HG02623 (cell line): Measurements from ENCODE around the gene KRT80.

Source experiments
- ATAC-seq: cut with Tn5 transposase; IDR thresholded peaks from one replicate; pipeline ENCODE4 v1.9.1; 2021; ENCODE audit warnings: moderate library complexity; ENCODE audit not compliant: unreplicated experiment

The KRT80 gene

DNA sequence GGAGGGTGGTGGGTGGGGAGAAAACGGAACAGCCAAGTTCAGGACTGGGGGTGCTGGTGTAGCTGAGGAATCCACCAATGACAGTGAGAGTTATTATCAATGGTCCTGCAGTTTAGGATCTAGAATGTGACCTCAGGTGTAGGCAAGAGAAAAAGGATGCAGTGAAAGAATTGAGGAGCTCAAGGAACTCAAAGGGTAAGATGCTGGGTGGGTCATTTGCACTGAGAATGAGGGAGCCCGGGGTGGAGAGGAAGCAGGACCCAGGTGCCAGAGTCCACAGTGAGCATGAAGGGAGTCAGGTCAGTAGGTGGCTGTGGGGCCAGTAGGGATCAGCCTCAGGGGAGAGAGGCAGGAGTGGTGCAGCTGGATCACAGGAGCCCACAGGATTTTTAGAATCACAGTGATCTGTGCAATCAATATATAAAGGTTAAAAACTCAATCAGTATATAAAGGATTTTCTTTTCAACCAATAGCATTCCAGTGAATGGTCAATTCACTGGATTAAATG, 38.1 kb upstream of the KRT80 start:
- no peak for ATAC-seq

DNA sequence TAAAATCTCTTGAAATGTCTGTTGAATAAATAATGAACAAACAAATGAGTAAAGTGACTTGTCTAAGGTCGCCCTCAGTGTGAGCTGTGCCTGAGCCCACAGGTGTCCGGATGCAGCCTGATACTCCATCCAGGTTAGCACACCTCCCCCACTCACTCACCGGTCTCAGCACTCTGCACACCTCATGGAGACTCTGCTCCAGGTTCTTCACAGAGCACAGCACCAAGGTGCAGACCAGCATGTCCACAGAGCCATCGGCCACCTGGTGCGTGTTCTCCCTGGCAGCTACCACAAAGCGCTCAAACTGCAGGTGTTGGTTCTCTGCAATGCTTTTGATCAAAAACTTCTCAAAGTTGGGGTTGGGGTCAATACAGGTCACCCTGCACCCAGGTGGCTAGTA, 37.1 kb upstream of the KRT80 start:
- no peak for ATAC-seq

DNA sequence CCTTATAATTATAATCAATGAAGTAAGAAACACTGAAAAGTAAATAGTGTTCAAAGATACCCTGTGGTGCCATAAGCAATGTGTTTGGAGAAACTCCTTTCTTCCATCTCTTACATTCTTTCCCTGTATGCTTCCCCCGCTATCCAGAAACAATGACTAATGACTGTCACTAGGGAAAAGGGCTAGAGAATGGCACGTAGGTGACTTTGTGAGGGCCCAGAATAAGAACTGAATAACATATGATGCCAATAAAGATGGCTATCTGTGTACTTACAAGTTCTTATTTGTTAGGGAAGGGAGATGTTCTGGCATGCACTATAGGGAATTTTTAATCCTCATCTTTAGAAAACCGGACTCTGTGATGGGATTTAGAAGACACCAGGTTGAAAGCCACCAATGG, 36.6 kb upstream of the KRT80 start:
- ATAC-seq: no peak

DNA sequence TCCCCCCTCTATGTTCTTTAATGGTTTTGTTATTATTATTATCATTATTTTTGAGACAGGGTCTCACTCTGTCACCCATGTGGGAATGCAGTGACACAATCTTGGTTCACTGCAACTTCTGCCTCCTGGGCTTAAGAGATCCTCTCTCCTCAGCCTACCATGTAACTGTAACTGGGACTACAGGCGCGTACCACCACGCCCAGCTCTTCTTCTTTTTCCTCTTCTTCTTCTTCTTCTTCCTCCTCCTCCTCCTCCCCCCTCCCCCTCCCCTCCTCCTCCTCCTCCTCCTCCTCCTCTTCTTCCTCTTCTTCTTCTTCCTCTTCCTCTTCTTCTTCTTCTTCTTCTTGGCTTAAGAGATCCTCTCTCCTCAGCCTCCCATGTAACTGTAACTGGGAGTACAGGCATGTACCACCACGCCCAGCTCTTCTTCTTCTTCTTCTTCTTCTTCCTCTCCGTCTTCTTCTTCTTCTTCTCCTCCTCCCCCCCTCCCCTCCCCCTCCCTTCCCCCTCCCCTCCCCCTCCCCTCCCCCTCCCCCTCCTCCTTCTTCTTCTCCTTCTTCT, 35.9 kb upstream of the KRT80 start:
- ATAC-seq: no peak

DNA sequence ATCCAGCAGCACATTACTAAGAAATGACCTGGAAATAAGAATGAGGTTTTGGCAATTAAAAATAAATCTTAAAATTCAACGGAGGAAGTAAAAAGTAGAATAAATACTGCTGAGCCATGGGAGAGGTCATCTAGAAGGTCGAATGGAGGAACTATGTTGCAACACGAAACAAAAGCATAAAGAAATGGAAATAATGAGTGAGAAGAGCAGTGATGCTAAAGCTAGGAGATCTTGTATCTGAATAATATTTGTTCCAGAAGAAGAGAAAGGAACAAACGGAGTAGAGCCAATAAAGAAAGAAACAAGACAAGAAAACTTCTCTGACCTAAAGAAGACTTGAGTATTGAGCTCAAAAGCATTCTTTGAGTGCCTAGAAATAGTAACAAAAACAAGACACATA, 34.6 kb upstream of the KRT80 start:
- no peak for ATAC-seq

DNA sequence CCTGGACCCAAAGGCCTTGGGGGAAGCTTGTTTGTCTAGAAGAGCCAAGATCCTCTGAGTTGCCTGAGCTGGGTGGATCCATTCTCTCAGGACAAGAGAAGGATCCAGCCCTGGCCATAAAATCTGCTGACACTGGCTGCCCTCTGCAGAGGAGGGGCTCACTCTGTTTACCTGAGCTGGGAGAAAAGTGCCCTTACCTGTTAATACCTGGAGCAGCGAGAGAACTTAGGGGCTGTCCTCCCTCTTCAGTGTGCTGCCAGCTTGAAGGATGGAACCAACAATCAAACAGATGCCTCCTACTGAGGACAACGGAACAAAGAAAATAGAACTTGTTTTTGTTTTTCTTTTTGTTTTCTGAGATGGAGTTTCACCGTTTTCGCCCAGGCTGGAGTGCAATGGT, 33.9 kb upstream of the KRT80 start:
- no peak for ATAC-seq

DNA sequence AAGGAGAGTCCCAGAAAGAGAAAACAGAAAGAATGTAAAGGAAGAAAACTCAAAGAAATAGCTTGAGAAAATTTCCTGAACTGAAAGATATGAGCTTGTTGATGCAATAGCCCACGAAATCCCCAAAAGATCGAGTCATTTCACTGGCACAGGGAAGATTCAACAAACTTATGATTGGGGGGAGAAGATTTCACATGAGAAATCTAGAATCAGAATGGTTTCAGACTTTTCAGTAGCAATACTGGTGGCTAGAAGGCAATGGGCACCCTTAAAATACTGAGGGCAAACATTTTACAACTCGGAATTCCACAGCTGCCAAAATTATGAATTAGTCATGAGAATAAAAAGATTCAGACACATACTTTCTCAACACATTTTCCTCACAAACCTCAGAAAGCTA, 32.3 kb upstream of the KRT80 start:
- no peak for ATAC-seq

DNA sequence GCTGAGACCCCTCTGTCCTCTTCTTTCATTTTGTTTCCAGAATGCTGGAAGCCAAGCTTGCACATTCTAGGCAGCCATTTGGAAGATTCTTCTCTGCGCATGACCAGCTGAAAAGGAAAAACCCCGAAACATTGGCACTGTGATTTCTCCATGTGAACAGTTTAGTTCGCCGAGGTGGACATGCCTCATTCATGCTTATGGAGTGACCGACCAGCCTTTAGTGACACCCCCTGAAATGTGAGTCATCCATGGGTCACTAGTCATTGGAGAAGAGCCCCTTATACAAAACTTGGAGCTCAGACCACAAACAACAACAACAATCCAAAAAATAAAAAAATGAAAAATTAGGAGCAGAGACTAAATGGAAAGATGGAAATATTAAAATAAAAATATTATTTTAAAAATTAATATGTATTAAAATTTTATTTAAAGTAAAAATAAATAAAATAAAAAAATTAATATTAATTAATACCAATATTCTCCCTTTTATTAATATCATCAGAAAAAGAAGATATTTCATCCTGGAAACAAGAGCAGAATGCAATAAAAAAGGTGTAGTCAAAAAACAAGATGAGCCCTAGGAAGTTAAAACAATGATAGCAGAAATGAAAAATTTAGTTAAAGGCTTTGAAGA, 31.7 kb upstream of the KRT80 start:
- no peak for ATAC-seq

DNA sequence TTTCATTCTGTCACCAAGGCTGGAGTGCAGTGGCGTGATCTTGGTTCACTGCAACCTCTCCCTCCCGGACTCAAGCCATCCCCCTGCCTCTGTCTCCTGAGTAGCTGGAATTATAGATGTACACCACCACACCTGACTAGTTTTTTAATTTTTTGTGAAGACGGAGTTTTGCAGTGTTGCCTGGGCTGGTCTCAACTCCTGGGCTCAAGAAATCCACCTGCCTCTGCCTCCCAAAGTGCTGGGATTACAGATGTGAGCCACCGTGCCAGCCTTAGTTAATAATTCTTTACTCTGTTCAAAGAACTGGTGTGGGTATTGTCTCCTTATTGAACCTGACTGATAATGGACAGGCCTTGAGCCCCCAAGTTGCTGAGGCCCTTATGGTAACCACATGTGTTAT, 30.9 kb upstream of the KRT80 start:
- no peak for ATAC-seq

DNA sequence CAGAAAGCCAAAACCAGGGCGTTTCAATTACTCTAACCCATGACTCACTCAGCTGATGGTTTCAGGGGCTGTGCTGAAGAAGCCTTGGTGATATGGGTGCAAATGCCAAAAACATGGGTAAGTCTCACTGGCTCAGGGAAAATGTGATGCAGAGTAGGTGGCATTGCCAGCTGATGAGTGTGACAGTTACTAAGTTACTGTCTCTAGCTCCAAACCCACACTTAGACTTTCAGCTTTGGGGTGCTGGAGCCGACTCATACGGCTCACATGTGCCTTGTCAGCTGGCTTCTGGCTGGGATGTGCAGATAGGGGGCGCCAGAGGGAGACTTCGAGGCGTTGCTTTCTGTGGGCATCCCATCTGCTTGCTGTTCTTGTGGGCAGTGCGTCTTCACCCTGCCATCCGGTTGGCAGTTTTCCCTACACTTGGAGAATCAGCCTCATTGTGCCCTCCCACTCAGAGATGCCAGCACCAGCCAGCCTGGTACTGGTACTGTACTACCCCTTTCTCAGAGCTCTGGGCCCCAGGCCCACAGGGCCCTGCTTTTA, 30.2 kb upstream of the KRT80 start:
- ATAC-seq: no peak

DNA sequence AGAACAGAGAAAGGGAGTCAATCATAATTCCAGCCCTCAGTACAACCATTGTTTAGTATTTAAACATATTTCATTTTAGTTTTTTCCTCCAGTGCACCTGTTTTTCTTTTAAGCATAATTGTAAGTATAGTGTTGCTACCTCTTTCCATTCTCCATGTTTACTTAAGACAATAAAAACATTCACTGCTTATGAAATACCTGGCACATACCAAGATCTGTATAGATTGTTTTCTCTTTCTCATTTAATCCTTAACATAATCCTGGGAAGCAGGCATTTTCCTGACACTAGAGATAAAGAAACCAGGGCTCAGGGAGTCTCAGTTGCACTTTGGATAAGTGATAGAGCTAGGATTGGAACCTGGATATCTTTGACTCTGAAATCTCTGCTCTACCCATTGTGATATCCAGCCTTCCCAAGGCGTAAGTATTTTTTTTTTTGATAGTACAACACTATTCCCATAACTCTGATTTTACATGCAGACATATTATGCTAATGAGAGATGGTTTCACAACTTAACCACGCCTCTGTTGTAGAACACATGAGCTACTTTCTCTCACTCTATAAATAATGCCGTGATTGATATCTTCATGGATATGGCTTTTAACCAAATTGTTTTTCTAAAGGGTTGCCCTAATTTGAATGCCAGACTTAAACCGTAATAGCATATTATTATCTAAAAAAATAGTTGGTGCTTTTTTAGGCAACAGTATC, 29.4 kb upstream of the KRT80 start:
- no peak for ATAC-seq

DNA sequence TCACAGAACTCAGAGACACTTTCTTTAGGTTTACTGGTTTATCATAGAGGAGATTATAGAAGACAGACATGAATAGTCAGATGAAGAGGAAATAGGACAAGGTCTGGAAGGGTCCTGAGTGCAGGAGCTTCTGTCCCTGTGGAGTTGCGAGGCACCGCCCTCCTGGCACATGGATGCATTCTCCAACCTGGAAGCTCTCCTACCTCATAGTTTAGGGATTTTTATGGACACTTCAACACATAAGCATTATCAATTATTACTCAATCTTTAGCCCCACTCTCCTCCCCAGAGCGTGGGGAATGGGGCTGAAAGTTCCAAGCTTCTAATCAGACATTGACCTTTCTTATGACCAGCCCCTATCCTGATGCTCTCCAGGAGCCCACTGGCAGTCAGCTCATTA, 28.7 kb upstream of the KRT80 start:
- no peak for ATAC-seq

DNA sequence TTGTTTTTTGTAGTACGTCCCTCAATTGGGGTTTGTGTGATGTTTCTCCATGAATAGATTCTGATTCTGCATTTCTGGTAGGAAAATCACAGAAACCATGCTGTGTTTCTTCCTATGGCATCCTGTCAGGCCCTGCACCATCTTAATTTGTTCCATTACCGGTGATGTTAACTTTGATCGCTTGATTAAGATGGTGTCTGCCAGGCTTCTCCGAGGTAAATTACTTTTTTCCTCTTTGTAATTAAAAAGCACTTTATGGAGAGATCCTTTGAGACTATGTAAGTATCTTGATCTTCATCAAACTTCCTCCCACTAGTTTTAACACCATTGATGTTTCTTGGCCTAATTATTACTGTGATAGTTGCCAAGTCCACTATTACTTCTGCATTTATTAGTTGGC, 26.2 kb upstream of the KRT80 start:
- no peak for ATAC-seq

DNA sequence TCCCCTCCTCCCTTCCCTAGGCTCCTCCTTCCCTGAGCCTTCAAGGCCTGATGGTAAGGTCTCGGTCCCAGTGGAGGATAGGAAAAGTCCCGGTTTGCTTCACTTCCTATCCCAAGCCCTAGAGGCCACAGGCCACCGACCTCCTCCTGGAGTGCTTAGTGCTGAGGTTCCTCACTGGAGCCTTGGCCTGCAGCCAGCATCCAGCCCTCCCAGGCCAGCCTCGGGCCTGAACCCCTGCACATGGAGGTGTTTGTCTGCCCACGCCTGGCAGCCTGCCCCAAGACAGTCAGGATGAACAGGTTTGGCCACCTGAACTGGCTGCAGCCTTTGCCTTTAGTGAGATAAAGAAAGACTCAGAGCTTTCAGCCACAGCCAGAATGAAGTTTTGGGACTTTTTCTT, 25.4 kb upstream of the KRT80 start:
- ATAC-seq: no peak

DNA sequence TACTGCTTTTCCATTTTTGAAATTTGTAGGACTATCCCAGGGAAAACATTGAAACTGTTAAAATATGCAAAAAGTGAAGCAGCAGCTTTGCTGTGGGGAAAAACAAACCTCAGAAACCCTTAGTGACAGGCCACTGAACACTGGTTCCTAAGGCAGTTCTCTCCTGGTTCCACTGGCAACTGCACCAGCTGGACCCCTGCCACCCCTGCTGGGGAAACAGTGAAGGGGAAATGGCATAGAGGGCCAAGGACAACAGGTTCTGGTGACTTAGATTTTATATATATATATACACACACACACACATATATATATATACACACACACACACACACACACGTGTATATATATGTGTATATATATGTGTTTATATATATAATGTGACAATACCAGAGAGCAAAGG, 25.0 kb upstream of the KRT80 start:
- no peak for ATAC-seq

DNA sequence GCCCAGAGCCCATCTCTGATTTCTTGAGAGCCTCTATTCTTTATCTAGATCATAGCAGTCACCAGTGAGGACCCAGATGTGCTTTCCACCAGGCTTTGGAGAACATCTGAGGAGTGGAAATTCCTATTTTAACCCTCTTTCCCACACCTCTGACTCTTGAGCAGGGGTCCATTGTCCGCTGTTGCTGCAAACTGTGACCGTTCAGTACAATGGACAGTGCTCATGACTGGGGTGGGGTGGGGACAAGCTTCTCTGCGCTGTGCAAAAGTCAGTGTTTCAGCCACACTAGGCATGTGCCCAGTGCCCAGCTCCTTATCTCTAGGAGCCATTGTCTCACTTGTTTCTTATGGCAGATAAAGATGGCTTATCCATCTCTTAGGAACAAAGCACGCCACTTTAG, 24.3 kb upstream of the KRT80 start:
- ATAC-seq: no peak

DNA sequence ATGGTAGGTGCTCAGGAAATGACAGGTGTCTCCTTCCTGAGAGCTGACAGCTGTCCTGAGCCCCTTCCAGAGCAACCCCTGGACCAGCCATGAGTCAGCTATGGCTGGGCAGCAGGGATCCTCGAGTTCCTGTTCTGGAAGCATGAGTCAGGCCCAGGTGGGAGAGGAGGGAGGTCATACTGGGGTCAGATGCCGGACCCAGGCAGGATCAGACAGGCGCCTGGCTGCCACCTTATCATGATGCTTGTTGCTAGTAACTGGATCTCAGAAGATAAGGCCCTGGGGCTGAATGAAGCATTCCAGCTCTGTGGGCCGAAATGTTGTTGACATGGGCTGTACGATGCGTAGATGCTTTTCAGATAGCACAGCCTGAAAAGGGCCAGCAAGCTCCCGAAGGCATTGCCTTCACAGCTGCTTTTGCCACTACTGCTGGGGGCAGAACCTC, 23.8 kb upstream of the KRT80 start:
- ATAC-seq: no peak

DNA sequence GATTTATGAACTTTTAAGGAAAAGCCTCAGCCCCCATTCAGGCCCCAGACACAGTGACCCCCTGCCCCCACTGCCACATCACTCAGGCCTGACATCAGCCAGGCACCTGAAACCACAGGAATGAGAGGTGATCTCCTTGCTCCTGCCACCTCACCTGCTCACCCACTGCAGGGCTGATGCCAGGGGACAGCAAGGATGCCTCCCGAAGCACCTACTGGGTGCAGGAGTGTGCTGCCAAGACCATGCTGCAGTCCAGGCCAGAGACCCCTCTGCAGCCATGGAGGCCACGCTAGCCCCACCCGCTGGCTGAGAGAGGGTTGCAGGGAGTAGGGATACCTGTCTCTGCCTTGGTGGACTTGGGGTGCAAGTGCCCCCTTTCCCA, 22.6 kb upstream of the KRT80 start:
- no peak for ATAC-seq

DNA sequence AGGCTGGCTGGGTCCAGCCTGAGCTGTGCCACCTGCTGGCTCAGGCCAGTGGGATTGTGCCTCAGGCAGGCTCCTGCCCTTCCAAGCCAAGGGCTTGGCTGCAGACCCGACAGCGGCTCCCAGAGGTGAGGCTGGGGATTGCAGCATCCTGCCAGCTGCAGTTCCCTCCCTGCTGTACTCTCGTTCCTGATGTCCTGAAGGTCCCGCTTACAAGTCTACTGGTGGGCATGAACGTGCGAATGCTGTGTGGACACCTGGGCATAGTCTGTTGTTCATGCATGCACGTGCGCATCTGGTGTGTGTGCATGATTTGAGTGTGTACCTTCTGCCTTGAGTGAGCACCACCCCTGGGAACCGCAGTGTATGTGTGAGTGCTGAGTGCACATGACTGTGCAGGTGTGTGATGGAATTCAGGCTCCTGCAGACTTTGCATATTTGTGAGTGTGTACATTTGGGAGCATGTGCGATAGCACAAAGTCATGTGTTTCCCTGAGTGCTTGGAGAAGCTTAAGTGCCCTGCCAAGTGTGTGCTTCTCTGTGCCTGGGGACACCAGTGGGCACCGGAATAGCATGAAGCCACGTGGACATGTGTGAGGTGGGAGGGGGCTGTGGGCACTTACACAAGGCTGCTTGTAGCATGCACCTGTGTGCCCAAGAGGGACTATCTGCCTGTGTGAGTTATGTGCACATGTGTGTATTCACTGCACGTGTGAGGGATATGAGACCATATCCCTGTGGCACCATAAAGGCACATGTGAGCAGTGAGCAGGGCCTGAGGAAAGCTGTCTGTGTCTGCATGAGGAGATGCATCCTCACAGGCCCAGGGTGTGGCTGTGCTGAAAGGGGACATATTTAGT, 22.0 kb upstream of the KRT80 start:
- ATAC-seq: no peak

DNA sequence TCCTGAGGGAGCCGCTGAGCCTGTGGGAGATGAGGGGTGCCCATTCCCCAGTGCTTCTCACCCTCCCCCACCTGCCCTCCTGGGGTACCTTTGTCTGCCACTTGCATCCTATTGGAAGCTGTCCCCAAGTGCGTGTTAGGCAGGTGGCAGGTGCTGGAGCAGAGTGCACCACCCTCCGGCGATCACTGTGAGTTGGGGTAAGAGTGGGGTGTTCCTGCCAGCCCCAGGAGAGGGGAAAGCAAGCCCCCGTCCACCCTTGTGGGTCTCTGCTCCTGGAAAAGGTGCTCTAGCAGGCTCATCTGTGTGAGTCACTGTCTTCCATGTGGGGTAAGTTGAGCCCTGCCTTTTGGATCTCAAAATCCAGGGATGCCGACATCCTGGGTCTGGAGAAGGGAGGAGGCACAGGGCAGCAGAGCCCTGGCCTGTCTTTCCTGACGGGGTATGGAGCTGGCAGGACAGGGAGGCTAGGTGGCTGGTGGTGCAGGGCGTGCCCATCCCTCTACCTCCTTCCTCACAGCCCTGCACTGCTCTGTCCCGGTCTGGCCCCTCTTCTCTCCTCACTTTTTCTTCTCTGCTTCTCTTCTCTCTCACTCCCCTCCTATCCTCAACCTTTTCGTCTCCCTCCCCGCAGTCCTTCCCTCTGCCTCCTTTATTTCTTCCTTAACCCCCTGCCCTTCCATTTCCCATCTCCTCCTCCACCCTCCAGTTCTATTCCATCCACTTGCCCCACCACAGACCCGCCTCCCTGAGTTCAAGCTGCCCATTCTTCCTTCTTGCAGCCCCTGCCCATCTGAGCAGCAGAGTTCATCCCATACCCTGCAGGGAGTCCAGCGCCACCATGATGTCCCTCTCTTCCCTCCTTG, 21.1 kb upstream of the KRT80 start:
- ATAC-seq: no peak
